Endothelial cell of umbilical vein (primary cell): ENCODE results near the gene AK5. TPM values are rescaled to one million over a fixed set of nuclear protein-coding genes. Genes with fewer than 3 reads are reported as not detected.

Experiments used
- BruUV-seq: library from RNA; stranded (reverse); fragments of 400-500 nt; replicated peaks from 2 replicates; lab custom pipeline; 2021; lab: Mats Ljungman, UMichigan
- CTCF ChIA-PET: fragments of 300-600, 350-600 bp; sonication (Branson Sonifier 250); formaldehyde crosslinking; loops from one replicate; lab custom pipeline; 2021; ENCODE audit warnings: antibody characterized with exemption, inconsistent platforms; lab: Charles Lee
- POLR2A ChIA-PET: fragments of 300-600, 350-600 bp; sonication (Branson Sonifier 250); formaldehyde crosslinking; loops from one replicate; lab custom pipeline; 2021; ENCODE audit warnings: antibody characterized with exemption, inconsistent platforms; lab: Charles Lee
- DNase-seq: peaks from one replicate; pipeline ENCODE4 v3.0.0-alpha.2; 2011; ENCODE audit warnings: low read depth, low spot score
- FAIRE-seq: peaks from 2 replicates; lab custom pipeline; 2011; peaks lifted over from hg19 to GRCh38; lab: Jason Lieb, UNC
- H2AFZ ChIP-seq: 2 replicates; pipeline ENCODE4 v1.6.0; 2012; ENCODE audit warnings: low read depth, low read length, control low read depth, inconsistent platforms
- H3K27ac ChIP-seq: 2 replicates; pipeline ENCODE4 v1.5.1; 2011; ENCODE audit warnings: low read depth, mild to moderate bottlenecking, control low read depth, low read length, moderate library complexity; ENCODE audit not compliant: insufficient read depth
- H3K27me3 ChIP-seq, 2 experiments: 2 replicates each; pipeline versions ENCODE4 v1.6.0 to v1.6.1; 2011; ENCODE audit warnings: low read length in 2 of 2, mixed read lengths in 1 of 2; ENCODE audit not compliant: control insufficient read depth in 2 of 2, insufficient read depth in 2 of 2
- H3K36me3 ChIP-seq, 2 experiments: 2 replicates in 1 of 2; 3 replicates in 1 of 2; pipeline ENCODE4 v1.5.1; 2011; ENCODE audit warnings: low read length in 2 of 2, mild to moderate bottlenecking in 1 of 2, moderate library complexity in 1 of 2; ENCODE audit not compliant: control insufficient read depth in 2 of 2, insufficient read depth in 2 of 2; ENCODE audit errors: extremely low read depth in 1 of 2
- H3K4me1 ChIP-seq: 3 replicates; pipeline ENCODE4 v1.5.1; 2011; ENCODE audit warnings: mild to moderate bottlenecking, low read length; ENCODE audit not compliant: control insufficient read depth, insufficient read depth; ENCODE audit errors: extremely low read depth
- H3K4me2 ChIP-seq: 2 replicates; pipeline ENCODE4 v1.6.1; 2011; ENCODE audit warnings: low read length, control low read depth, mixed read lengths; ENCODE audit not compliant: insufficient read depth
- H3K4me3 ChIP-seq, 3 experiments: fragments of 200-600 bp in 1 of 3; sonication (generic), shearing (Covaris generic) in 1 of 3; replicated peaks in 1 of 3; 2 replicates each; pipeline ENCODE4 v1.5.1; 2011 to 2016; ENCODE audit warnings: control low read depth in 3 of 3, low read length in 3 of 3, mild to moderate bottlenecking in 2 of 3, inconsistent platforms in 1 of 3, low read depth in 1 of 3, moderate library complexity in 1 of 3; ENCODE audit not compliant: insufficient read depth in 1 of 3
- H3K79me2 ChIP-seq: 2 replicates; pipeline ENCODE4 v1.6.0; 2012; ENCODE audit warnings: low read length, inconsistent platforms; ENCODE audit not compliant: control insufficient read depth, insufficient read depth
- H3K9ac ChIP-seq: replicated peaks from 2 replicates; pipeline ENCODE3; 2011; ENCODE audit warnings: low read length, control low read depth; ENCODE audit not compliant: insufficient read depth; ENCODE audit errors: extremely low read depth
- H3K9me1 ChIP-seq: replicated peaks from 3 replicates; pipeline ENCODE4 v1.6.0; 2011; ENCODE audit warnings: mild to moderate bottlenecking, low read length; ENCODE audit not compliant: control insufficient read depth, insufficient read depth; ENCODE audit errors: extremely low read depth
- H3K9me3 ChIP-seq: replicated peaks from 2 replicates; pipeline ENCODE4 v1.5.1; 2012; ENCODE audit warnings: low read length, inconsistent platforms; ENCODE audit not compliant: control insufficient read depth, insufficient read depth
- H4K20me1 ChIP-seq: replicated peaks from 2 replicates; pipeline ENCODE3; 2011; ENCODE audit warnings: mild to moderate bottlenecking, low read length; ENCODE audit not compliant: control insufficient read depth, insufficient read depth; ENCODE audit errors: extremely low read depth
- EZH2 ChIP-seq: IDR thresholded peaks from 2 replicates; pipeline ENCODE4 v1.6.1; 2012; ENCODE audit warnings: borderline replicate concordance, low read depth, mild to moderate bottlenecking, moderate library complexity, low read length, inconsistent platforms; ENCODE audit not compliant: severe bottlenecking
- FOS ChIP-seq: IDR thresholded peaks from 2 replicates; pipeline ENCODE4 v1.6.1; 2011; ENCODE audit warnings: mild to moderate bottlenecking, low read length, moderate library complexity, borderline replicate concordance; ENCODE audit not compliant: insufficient read depth
- GATA2 ChIP-seq: IDR thresholded peaks from 2 replicates; pipeline ENCODE4 v1.7.0; 2011; ENCODE audit warnings: low read depth, mild to moderate bottlenecking, moderate library complexity, mixed read lengths, low read length; ENCODE audit not compliant: insufficient read length, insufficient read depth
- JUN ChIP-seq: IDR thresholded peaks from 2 replicates; pipeline ENCODE4 v1.6.1; 2011; ENCODE audit warnings: borderline replicate concordance, low read depth; ENCODE audit not compliant: insufficient read length, insufficient read depth
- MYC ChIP-seq: IDR thresholded peaks from one replicate; pipeline ENCODE4 v1.6.1; 2011; ENCODE audit warnings: mild to moderate bottlenecking, low read depth, low read length
- POLR2A ChIP-seq: IDR thresholded peaks from 2 replicates; pipeline ENCODE4 v1.6.1; 2012; ENCODE audit warnings: low read depth, mild to moderate bottlenecking, control low read depth, low read length
- POLR2AphosphoS5 ChIP-seq: IDR thresholded peaks from 2 replicates; pipeline ENCODE4 v1.6.1; 2012; ENCODE audit warnings: low read depth, mild to moderate bottlenecking, control low read depth, low read length, moderate library complexity; ENCODE audit not compliant: insufficient read depth
- dilution Hi-C: fragments of 300-500 bp; cut with MboI; formaldehyde crosslinking; loops from one replicate; pipeline ENCODE4 v1.15.0; 2019; ENCODE audit warnings: low sequenced_read_pairs; ENCODE audit not compliant: extremely low pct_ligation_motif_present
- intact Hi-C: fragments of 100-400 bp; cut with micrococcal nuclease; formaldehyde crosslinking; loops from one replicate; pipeline ENCODE4 v1.10.0; 2022
- polyA plus RNA-seq, 4 experiments: library from polyadenylated mRNA; depleted of rRNA in 3 of 4; stranded (reverse) in 3 of 4; unstranded in 1 of 4; fragments of >200 nt; gene quantifications; 2 replicates each; pipeline versions ENCODE4 v1.2.1 to v1.2.3, GENCODE V29; 2011 to 2012; ENCODE audit warnings: missing spikeins in 1 of 4
- total RNA-seq: library from RNA; stranded (reverse); gene quantifications from 2 replicates; pipeline ENCODE4 v1.2.3, GENCODE V29; 2021
- TF ChIP-seq, protein P1 (sequence below): IDR thresholded peaks from 2 replicates; pipeline ENCODE4 v1.6.1; 2011; ENCODE audit not compliant: insufficient read depth, insufficient read length
- TF ChIP-seq, protein P2 (sequence below), 2 donors: IDR thresholded peaks; 1 replicate in 1 of 2; 2 replicates in 1 of 2; pipeline ENCODE4 v1.5.1; 2011; ENCODE audit warnings: low read length in 2 of 2, mild to moderate bottlenecking in 2 of 2, moderate library complexity in 2 of 2, control low read depth in 1 of 2, inconsistent platforms in 1 of 2, low read depth in 1 of 2; ENCODE audit not compliant: insufficient read depth in 1 of 2; ENCODE audit errors: extremely low read depth in 1 of 2

Gene AK5
- total and polyA plus RNA-seq, 2 donors (not counting 3 experiments of a cell fraction or from before 2014, with no cell fraction given), result 5.0 to 7.5 TPM

DNA sequence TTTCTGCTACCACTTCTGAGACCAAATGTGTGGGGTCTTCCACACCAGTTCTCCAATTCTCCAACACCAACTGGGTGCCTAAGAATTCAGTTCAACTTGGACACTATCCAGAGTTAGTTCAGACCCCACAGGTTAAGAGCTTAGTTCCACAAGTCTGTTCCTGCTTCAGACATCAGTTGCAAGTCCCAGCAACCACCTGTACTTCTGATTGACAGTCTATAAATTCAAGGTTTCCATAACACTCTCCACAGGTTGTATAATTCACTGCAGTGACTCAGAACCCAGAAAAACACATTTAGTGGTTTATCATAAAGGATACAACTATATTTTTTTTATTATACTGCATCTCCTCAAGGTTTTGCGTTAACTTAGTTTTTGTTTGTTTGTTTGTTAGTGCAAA, 18.7 kb downstream of the AK5 start:
- Histone ChIP-seq H2AFZ (no peak overlapping the region), H3K4me2 (no peak overlapping the region), H3K27ac (no peak overlapping the region), H3K9ac (no peak overlapping the region), H3K9me3 (no peaks in the 10 kb centered on the region), H4K20me1 (no peaks in the 10 kb centered on the region), H3K4me3 (no peak overlapping the region), H3K4me1 (no peaks in the 10 kb centered on the region), H3K36me3 (no peaks in the 10 kb centered on the region), H3K79me2 (no peaks in the 10 kb centered on the region), H3K27me3 (no peaks in the 10 kb centered on the region), H3K9me1 (no peaks in the 10 kb centered on the region)
- no peak for DNase-seq
- intact Hi-C loops (no loop called here), dilution Hi-C loops (no loop called here)
- ChIA-PET CTCF (interaction anchor here (1.3 kb wide), 1 partner anchor 15 kb away, joined by 4 read pairs; no protein-coding TSS in a partner anchor), POLR2A (no interaction called here)
- FAIRE-seq, result no peak
- TF ChIP-seq GATA2, result no peak
- TF ChIP-seq JUN, result no peak
- BruUV-seq, result no TSS peak

DNA sequence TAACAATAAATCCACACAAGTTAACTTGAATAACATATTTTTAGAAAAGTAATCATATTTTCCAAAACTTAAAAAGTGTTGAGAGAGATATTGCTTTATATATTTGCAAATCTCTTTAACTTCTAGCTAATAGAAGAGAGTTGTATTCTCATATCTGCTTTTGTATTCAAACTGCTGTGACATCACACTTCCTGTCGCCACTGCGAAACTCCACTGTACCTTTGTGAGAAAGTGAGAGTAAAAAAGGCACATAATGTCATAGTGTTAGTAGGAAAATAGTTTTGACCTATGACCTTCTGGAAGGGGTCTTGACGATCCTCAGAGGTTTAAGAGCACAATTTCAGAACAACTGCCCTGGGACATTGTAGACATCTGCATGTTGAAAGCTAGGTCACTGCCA, 21.6 kb downstream of the AK5 start:
- no peaks in the 10 kb centered on the region for H4K20me1 ChIP-seq
- no peak overlapping the region for H3K4me2 ChIP-seq
- FAIRE-seq (no peak), DNase-seq (no peak)
- H3K27me3 ChIP-seq, result no peaks in the 10 kb centered on the region
- H3K9me3 ChIP-seq, result no peaks in the 10 kb centered on the region
- H3K79me2 ChIP-seq, result no peaks in the 10 kb centered on the region
- no peak overlapping the region for H3K9ac ChIP-seq
- H3K36me3 ChIP-seq, result no peaks in the 10 kb centered on the region
- no TSS peak for BruUV-seq
- H2AFZ ChIP-seq, result no peak overlapping the region
- no peaks in the 10 kb centered on the region for H3K9me1 ChIP-seq
- no peak overlapping the region for H3K27ac ChIP-seq
- no peak overlapping the region for H3K4me3 ChIP-seq
- ChIA-PET CTCF (interaction anchor here (1.6 kb wide), 1 partner anchor 12 kb away, joined by 5 read pairs; no protein-coding TSS in a partner anchor), POLR2A (no interaction called here)
- dilution Hi-C loops (no loop called here), intact Hi-C loops (no loop called here)
- no peaks in the 10 kb centered on the region for H3K4me1 ChIP-seq
- TF ChIP-seq JUN, result no peak
- TF ChIP-seq, protein P1, sequence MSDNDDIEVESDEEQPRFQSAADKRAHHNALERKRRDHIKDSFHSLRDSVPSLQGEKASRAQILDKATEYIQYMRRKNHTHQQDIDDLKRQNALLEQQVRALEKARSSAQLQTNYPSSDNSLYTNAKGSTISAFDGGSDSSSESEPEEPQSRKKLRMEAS, result no peak
- TF ChIP-seq MYC, result no peak
- TF ChIP-seq FOS, result no peak
- TF ChIP-seq GATA2, result no peak
- TF ChIP-seq EZH2, result no peak
- TF ChIP-seq POLR2AphosphoS5, result no peak
- TF ChIP-seq, protein P2, sequence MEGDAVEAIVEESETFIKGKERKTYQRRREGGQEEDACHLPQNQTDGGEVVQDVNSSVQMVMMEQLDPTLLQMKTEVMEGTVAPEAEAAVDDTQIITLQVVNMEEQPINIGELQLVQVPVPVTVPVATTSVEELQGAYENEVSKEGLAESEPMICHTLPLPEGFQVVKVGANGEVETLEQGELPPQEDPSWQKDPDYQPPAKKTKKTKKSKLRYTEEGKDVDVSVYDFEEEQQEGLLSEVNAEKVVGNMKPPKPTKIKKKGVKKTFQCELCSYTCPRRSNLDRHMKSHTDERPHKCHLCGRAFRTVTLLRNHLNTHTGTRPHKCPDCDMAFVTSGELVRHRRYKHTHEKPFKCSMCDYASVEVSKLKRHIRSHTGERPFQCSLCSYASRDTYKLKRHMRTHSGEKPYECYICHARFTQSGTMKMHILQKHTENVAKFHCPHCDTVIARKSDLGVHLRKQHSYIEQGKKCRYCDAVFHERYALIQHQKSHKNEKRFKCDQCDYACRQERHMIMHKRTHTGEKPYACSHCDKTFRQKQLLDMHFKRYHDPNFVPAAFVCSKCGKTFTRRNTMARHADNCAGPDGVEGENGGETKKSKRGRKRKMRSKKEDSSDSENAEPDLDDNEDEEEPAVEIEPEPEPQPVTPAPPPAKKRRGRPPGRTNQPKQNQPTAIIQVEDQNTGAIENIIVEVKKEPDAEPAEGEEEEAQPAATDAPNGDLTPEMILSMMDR (IDR thresholded peaks at IDR 0.05; ENCODE audit: extremely low read depth in 1 of 2, insufficient read depth in 1 of 2, low read depth in 1 of 2, low read length in 2 of 2), result no peak
- no peak for TF ChIP-seq POLR2A
